ENCODE measurements around the gene KCNN4.
"Not testable (repeated sequence)": the region's sequence is repeated elsewhere in the genome, so short reads cannot be mapped to it uniquely, and the experiment has no call there.

The KCNN4 gene

GRCh38 chr19:43780706-43781525 is at the start of gene KCNN4:
Gene KCNN4, minus strand, starts transcription at chr19:43780973. Its CDS starts 112 bp downstream, at chr19:43780861.
- DNase-seq: no peak

- DNase-seq: peak; percentile 44 to 95 (median 84)
These were observed 46.3 kb upstream of the KCNN4 start, which contains the start of gene ZNF283 for GRCh38 chr19:43826787-43827754. Gene ZNF283, plus strand, starts transcription at chr19:43827321. Its CDS starts 6,184 bp downstream, at chr19:43833505.

DNA sequence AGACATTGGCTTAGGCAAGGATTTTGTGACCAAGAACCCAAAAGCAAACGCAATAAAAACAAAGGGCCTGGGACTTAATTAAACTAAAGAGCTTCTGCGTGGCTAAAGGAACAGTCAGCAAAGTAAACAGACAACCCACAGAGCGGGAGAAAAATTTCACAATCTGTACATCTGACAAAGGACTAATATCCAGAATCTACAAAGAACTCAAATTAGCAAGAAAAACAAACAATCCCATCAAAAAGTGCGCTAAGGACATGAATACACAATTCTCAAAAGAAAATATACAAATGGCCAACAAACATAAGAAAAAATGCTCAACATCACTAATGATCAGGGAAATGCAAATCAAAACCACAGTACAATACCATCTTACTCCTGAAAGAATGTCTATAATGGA is 43.8 kb upstream of the KCNN4 start:
- not testable (repeated sequence) for DNase-seq

GRCh38 chr19:43823856-43824255 is 43.1 kb upstream of the KCNN4 start:
- DNase-seq: not testable (repeated sequence)

DNA sequence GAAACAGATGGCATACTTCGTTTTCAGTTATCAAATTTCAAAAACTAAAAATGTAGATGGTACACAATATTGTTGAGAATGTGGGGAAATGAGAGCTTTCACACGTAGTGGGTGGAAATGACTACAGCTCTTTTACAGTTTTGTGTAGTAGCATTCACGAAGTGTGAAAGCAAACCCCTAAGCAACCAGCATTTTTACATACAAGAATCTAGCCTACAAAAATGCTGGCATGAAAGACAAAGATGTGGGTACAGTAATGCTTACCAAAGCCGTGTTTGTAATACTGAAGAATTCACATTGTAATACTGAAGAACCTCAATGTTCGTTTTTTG is 40.1 kb upstream of the KCNN4 start:
- DNase-seq: no peak

GRCh38 chr19:43820098-43820883 is 39.5 kb upstream of the KCNN4 start:
- peak in 37 of 56 donors; percentile 1 to 64 (median 31) for DNase-seq

GRCh38 chr19:43818500-43818899 is 37.7 kb upstream of the KCNN4 start:
- DNase-seq: no peak

- not testable (repeated sequence) for DNase-seq
These were observed 36.7 kb upstream of the KCNN4 start for GRCh38 chr19:43817454-43817853.

DNA sequence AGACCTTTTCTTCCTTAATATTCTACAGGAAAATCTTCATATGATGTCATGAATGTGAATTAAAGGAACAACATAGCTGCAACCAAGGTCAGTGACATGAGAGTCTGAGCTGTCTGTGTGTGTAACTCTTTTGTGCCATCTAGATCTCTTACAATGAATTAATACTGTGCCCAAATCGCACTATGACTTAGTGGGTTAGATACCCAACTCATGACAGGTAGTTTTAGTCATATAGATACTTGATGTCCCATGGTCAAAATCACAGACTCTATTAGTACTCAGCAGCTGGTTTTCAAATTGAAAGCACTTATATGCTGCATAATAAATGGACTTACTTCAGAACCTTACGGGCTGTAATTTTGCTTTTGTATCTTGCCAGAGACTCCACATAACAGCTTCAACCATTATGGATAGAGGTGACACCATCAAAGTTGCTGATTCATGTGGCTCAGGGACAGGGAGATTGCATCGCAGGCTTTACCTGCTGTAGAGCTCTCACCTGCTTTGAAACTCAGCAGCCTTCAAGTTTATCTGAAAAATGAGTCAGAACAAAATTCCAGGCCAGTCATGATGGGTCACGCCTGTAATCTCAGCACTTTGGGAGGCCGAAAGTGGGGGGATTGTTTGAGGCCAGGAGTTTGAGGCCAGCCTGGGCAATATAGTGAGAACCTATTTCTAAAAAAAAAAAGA is 34.0 kb upstream of the KCNN4 start:
- no peak for DNase-seq

GRCh38 chr19:43812688-43813087 is 31.9 kb upstream of the KCNN4 start:
- DNase-seq: no peak

DNA sequence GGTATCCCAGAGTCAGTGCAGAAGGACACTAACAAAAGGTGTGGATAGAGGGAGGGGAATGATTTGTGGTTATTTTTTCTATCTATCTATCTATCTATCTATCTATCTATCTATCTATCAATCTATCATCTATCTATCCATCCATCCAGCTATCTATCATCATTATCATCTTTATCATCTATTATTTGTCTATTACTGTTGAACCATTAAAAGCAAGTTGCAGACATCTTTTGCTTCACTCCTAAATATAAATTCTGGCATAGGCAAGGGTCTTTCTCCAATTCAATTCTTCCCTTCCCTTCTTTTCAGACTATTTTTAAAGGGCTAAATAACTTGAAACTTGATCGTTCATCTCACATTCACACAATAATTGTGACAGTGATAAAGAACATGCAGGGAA is 31.5 kb upstream of the KCNN4 start:
- no peak for DNase-seq

- DNase-seq: no peak
These were observed 31.1 kb upstream of the KCNN4 start for GRCh38 chr19:43811837-43812236.

GRCh38 chr19:43809762-43810696 is 29.3 kb upstream of the KCNN4 start:
- DNase-seq: peak in 1 of 56 donors; percentile 12

- no peak for DNase-seq
These were observed 26.9 kb upstream of the KCNN4 start for GRCh38 chr19:43807651-43808050.

GRCh38 chr19:43806848-43807247 is 26.1 kb upstream of the KCNN4 start:
- DNase-seq: no peak

- not testable (repeated sequence) for DNase-seq
These were observed 25.6 kb upstream of the KCNN4 start for GRCh38 chr19:43806401-43806800.

- DNase-seq: peak in 7 of 56 donors; percentile 2 to 52 (median 27)
These were observed 23.7 kb upstream of the KCNN4 start for GRCh38 chr19:43804432-43804831.

DNA sequence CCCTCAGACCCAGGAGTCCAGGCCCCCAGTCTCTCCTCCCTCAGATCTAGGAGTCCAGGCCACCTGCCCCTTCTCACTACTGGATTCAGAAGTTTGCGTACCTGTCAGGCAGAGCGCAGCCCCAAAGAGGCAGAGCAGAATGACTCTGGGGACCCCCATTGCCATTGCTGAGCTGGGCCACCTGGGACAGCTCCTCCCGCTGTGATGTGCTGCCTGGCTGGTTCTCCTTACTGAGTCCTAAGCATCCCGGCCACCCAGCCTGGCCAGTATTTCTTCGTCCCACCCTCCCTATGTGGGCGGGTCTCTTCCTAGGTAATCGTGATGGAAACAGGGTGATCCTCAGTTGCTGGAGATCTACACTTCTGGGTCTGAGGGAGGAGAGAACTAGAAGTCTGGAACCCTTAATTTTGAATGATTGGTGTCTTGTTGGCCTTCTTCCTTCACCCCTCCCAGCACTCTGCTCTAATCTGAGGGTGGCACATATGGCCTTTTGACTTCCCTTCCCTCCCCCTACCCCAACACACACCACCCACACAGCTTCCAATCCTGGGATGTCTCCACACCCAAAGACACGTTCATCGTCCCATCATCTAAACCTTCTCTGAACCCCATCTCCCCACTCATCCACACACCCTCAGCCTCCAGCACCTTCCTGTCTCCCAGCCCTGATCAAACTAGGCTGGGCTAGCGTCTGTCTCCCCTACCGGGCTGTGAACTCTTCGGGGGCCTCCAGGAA is 21.6 kb upstream of the KCNN4 start, which contains the start of gene LYPD5:
Gene LYPD5 (minus strand): TSS at position 232 of the 736 bp plus-strand sequence. CDS start 67 bp downstream, at position 165.
- no peak for DNase-seq
